Measurements from ENCODE around the gene MFN2.
A peak's percentile ranks its signal among the peaks of the same experiment; 100 is the strongest.
"Not testable (repeated sequence)": the region's sequence is repeated elsewhere in the genome, so short reads cannot be mapped to it uniquely, and the experiment has no call there.

The MFN2 gene

GRCh38 chr1:11979851-11980675, at the start of gene MFN2:
TSS of gene MFN2 (plus strand) at chr1:11980444. CDS start at chr1:11989169, 8,725 bp downstream.
- DNase-seq (ENCODE audit: low read depth), result peak; percentile 82

DNA sequence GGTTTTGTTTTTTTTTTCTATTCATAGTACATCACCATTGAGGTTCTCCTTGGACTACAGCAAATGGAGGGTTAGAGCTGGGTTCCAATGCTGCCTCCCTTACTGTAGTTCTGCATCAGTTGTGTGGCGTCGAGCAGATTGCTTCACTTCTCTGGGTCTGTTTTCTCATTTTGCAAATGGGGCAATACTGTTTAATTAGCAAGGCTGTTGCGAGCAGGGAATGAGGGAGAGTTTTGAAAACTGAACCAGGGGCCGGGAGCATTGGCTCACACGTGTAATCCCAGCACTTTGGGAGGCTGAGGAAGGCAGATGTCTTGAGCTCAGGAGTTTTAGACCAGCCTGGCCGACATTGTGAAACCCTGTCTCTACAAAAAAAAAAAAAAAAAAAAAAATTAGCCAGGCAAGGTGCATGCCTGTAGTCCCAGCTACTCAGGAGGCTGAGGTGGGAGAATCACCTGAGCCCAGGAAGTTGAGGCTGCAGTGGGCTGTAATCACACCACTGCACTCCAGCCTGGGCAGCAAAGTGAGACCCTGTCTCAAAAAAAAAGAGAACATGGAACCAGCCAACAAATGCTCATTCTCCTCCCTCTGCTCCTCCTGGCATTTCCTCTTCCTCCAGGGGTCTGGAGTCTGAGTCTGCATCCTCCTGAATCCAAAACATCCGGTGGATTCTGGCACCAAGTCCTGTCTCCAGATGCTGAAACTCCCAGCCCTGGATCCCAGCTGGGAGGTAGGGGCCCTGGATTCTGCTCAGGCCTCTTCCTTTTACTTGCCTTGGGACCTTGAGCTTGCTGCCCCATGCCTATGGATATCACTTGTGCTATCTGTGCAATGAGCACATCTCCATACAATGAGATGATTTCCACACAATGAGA, 49.4 kb upstream of the MFN2 start:
- DNase-seq (ENCODE audit: low read depth), result no peak

GRCh38 chr1:11931845-11932244, 48.4 kb upstream of the MFN2 start:
- no peak for DNase-seq (ENCODE audit: low read depth)

- peak; percentile 73 for DNase-seq (ENCODE audit: low read depth)
These were observed 45.8 kb upstream of the MFN2 start, which contains the start of gene PLOD1 for GRCh38 chr1:11934302-11935056. TSS of gene PLOD1 (plus strand) at chr1:11934717. CDS start at chr1:11934780, 63 bp downstream.

DNA sequence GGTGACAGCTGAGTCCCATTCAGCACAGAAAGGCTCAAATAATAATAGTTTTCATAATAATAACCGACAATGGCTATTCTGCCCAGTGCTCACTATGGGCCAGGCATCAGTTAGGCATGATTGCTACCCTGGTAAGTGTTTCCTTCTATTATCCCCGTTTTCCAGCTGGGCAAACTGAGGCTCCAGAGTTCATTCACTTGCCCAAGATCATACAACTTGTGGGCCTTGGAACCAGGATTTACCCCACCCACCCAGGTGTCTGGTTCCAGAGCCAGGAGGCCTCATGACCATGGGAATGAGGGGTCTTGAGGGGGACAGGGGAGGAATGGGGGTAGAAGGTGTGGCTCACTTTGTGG, 45.2 kb upstream of the MFN2 start:
- DNase-seq (ENCODE audit: low read depth), result no peak

DNA sequence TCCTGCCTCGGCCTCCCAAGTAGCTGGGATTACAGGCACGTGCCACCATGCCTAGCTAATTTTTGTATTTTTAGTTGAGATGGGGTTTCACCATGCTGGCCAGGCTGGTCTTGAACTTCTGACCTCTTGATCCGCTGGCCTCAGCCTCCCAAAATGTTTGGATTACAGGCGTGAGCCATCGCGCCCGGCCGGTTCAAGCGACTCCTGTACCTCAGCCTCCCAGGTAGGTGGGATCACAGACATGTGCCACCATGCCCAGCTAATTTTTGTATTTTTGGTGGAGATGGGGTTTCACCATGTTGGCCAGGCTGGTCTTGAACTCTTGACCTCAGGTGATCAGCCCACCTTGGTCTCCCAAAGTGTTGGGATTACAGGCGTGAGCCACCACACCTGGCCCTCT, 44.5 kb upstream of the MFN2 start:
- DNase-seq (ENCODE audit: low read depth), result not testable (repeated sequence)

- no peak for DNase-seq (ENCODE audit: low read depth)
These were observed 41.3 kb upstream of the MFN2 start for GRCh38 chr1:11938722-11939526.

GRCh38 chr1:11939794-11940193, 40.5 kb upstream of the MFN2 start:
- DNase-seq (ENCODE audit: low read depth), result not testable (repeated sequence)

- no peak for DNase-seq (ENCODE audit: low read depth)
These were observed 39.9 kb upstream of the MFN2 start for GRCh38 chr1:11940260-11940921.

DNA sequence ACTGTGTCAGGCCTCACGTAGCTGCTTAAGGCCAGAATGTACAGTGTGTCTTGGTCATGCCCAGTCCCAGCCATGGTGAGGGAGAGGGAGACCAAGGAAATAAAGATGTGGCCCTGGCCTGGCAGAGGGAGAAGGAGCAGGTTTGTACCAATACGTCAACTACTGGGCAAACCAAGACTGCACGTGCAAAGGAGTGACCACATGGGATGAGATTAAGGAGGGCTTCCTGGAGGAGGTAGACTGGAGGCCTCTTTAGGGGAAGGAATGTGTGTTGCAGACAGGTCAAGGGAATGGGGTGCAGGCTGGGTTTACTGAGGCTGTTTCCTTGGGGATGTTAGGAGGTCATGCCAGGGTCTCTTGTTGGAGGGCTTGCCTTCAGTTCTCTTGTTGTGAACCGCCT, 38.0 kb upstream of the MFN2 start:
- DNase-seq (ENCODE audit: low read depth), result no peak

- no peak for DNase-seq (ENCODE audit: low read depth)
These were observed 36.6 kb upstream of the MFN2 start for GRCh38 chr1:11943619-11944018.

DNA sequence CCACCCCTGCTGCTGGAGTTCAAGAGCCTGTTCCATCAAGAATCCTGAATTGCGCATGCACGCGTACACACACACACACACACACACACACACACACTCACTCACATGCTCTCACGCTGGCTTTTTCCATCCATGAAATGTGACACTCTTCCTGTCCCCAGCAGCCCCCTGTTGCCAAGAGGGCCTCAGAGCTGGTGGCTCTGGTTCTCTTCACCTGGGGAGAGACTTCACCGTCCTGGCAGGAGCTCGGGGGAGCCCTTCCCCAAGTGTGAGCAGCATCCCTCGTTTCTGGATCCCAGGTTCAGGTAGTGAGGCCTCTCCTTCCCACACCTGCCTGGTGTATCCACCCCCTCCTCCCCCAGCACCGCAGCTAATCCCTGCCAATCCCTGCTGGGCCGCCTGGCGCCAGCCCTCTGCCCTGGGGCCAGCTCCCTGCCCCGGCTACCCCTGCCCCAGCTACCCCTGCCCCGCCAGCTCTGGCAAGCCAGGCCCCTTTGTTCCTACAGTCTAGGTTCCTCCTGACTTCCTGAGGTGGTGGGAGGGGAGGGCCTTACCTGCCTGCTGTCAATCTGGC, 35.8 kb upstream of the MFN2 start:
- DNase-seq (ENCODE audit: low read depth), result no peak

GRCh38 chr1:11946647-11947046, 33.6 kb upstream of the MFN2 start:
- no peak for DNase-seq (ENCODE audit: low read depth)

- DNase-seq (ENCODE audit: low read depth), result no peak
These were observed 31.3 kb upstream of the MFN2 start for GRCh38 chr1:11948822-11949458.

GRCh38 chr1:11951901-11952300, 28.3 kb upstream of the MFN2 start:
- no peak for DNase-seq (ENCODE audit: low read depth)

DNA sequence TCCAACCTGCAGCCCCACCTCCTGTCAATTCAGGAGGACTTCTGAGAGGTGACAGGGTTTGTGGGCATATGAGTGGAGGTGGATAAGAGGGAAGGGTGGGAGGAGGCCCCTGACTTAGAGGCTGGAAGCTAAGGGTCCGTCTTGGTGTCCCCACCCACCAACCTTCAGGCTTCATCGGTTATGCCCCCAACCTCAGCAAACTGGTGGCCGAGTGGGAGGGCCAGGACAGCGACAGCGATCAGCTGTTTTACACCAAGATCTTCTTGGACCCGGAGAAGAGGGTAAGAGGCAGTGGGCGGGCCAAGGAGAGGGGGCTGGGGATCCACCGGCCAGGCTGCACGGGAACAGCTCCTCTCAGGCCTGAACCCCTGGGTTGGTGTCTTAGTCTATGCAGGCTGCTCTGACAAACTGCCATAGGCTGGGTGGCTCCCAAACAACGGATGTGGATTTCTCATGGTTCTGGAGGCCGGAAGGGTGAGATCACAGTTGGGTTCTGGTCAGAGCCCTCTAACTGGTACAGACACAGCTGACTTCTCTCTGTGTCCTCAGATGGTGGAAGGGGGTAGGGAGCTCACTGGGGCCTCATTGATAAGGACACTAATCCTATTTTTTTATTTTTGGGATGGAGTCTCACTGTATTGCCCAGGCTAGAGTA, 27.7 kb upstream of the MFN2 start:
- DNase-seq (ENCODE audit: low read depth), result no peak

DNA sequence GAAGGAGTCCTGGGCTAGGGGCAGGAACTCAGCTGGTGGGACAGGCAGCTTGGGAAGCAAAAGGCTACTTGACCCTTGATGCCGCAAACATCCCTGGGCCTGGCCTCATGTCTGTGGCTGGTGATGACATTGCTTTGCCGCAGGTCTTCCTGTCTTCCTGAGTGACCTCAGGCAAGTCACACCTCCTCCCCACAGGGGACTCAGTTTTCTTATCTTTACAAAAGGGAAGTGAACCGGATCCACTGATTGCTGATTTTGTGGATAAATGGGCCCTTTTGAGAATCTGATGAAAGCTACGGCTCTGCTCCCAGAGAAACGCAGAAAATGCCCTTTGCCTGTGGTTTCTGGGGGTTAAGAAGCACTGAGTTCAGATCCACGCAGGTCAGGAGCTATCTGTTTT, 25.0 kb upstream of the MFN2 start:
- DNase-seq (ENCODE audit: low read depth), result no peak

DNA sequence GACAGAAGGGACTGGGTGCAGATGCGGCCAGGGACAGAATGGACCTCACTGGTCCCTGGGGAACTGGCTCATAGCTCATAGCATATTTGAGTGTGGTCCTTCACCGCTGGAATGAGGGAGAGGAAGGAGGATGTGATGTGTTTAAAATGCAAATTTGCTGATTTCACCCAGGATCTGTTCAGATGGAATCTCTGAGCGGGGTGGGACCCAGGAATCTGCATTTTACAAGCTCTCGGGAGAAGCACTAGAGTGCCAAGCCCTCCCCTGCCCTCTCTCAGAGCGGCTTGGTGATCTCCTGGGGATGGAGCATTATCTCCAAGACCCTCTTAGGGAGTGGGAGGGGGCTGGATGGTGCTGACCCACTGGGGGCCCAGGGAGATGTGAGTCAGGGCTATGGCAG, 22.8 kb upstream of the MFN2 start:
- DNase-seq (ENCODE audit: low read depth), result no peak

GRCh38 chr1:11957897-11958296, 22.3 kb upstream of the MFN2 start:
- DNase-seq (ENCODE audit: low read depth), result no peak

DNA sequence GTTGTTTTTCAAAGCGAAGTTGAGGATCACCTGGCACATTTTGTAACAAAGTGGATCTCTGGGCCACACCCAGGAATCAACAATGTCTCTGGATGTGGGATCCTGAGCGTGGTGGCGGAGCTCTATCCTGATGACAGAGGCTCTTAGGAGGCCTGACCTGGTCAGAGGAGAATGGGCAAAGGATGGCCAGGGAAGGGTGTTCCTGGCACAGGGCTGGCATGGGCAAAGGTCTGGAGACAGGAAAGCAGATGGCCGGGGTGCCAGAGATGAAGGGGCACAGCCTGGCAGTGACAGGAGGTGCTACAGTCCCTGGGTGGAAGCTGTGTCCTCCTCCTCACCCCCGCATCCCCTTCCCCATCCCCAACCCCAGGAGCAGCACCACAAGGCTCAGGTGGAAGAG, 20.0 kb upstream of the MFN2 start:
- DNase-seq (ENCODE audit: low read depth), result no peak
